WTC11 (cell line): ENCODE measurements around the gene TMEM52B.

Experiments used
- CBFB ChIP-seq: sonication (generic); formaldehyde crosslinking; IDR thresholded peaks from 2 replicates; pipeline ENCODE4 v1.8.1; 2022; ENCODE audit warnings: mild to moderate bottlenecking, low read depth, missing genetic modification reagents
- CREB1 ChIP-seq: sonication (generic); formaldehyde crosslinking; IDR thresholded peaks from 2 replicates; pipeline ENCODE4 v1.8.0; 2023; ENCODE audit warnings: mild to moderate bottlenecking, missing genetic modification reagents
- CREM ChIP-seq: sonication (generic); formaldehyde crosslinking; IDR thresholded peaks from 2 replicates; pipeline ENCODE4 v1.8.1; 2022; ENCODE audit warnings: mild to moderate bottlenecking, missing genetic modification reagents, moderate library complexity
- FOXP1 ChIP-seq: sonication (generic); formaldehyde crosslinking; IDR thresholded peaks from 2 replicates; pipeline ENCODE4 v1.8.0; 2022; ENCODE audit warnings: missing genetic modification reagents, mild to moderate bottlenecking, moderate library complexity, borderline replicate concordance
- JUN ChIP-seq: sonication (generic); formaldehyde crosslinking; IDR thresholded peaks from 2 replicates; pipeline ENCODE4 v1.8.0; 2023; ENCODE audit warnings: mild to moderate bottlenecking, missing genetic modification reagents
- TP53 ChIP-seq: sonication (generic); formaldehyde crosslinking; IDR thresholded peaks from 2 replicates; pipeline ENCODE4 v1.8.1; 2023; ENCODE audit warnings: mild to moderate bottlenecking, missing genetic modification reagents
- ZNF219 ChIP-seq: sonication (generic); formaldehyde crosslinking; IDR thresholded peaks from 2 replicates; pipeline ENCODE4 v1.8.0; 2023; ENCODE audit warnings: missing genetic modification reagents, mild to moderate bottlenecking, borderline replicate concordance
- ZNF416 ChIP-seq: fragments of 250-450 bp; sonication (Bioruptor Pico); IDR thresholded peaks from 2 replicates; pipeline ENCODE4 v1.9.0; 2021; ENCODE audit warnings: mild to moderate bottlenecking, inconsistent platforms
- TF ChIP-seq, protein P1 (sequence below): fragments of 200-600 bp; IDR thresholded peaks from 2 replicates; pipeline ENCODE4 v1.8.0; 2022; ENCODE audit warnings: antibody characterized with exemption
- TF ChIP-seq, protein P2 (sequence below): sonication (generic); formaldehyde crosslinking; IDR thresholded peaks from 2 replicates; pipeline ENCODE4 v1.8.1; 2023; ENCODE audit warnings: mild to moderate bottlenecking, missing genetic modification reagents, borderline replicate concordance
- TF ChIP-seq, protein P3 (sequence below): sonication (generic); formaldehyde crosslinking; IDR thresholded peaks from 2 replicates; pipeline ENCODE4 v1.8.1; 2022; ENCODE audit warnings: missing genetic modification reagents, borderline replicate concordance
- TF ChIP-seq, protein P4 (sequence below): sonication (generic); formaldehyde crosslinking; IDR thresholded peaks from 2 replicates; pipeline ENCODE4 v1.8.1; 2023; ENCODE audit warnings: mild to moderate bottlenecking, missing genetic modification reagents, moderate library complexity
- TF ChIP-seq, protein P5 (sequence below): sonication (generic); formaldehyde crosslinking; IDR thresholded peaks from 2 replicates; pipeline ENCODE4 v1.8.1; 2023; ENCODE audit warnings: mild to moderate bottlenecking, missing genetic modification reagents, moderate library complexity

DNA sequence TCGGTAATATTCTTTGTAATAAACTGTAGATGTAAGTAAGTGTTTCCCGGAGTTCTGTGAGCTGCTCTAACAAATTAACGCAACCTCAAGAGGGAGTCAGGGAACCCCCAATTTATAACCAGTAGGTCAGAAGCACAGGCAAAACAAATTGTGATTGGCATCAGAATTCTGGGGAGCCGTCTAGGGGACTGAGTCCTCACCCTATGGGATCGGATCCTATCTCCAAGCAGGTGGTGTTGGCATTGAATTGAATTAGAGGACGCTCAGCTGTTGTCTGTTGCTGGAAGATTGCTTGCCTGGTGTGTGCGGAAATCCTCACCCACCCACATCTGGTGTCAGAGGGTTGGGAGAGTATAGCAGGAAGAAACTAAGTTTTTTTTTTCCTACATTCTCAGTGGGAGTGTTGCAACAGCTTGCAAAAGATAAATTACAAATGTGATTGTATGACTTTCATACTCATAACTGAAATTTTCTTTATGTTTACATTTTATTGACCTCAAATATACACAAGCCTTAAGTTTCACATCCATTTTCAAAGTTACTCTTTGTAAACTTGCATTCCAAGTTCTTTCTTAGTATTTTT is 5.5 kb downstream of the TMEM52B start:
- TF ChIP-seq FOXP1 (no peak), JUN (no peak), CREM (CRISPR knock-in tag) (no peak), CREB1 (CRISPR knock-in tag) (no peak), CBFB (CRISPR knock-in tag) (no peak), ZNF219 (CRISPR knock-in tag) (no peak), ZNF416 (CRISPR knock-in tag) (no peak), TP53 (CRISPR knock-in tag) (no peak)
- TF ChIP-seq, protein P1, sequence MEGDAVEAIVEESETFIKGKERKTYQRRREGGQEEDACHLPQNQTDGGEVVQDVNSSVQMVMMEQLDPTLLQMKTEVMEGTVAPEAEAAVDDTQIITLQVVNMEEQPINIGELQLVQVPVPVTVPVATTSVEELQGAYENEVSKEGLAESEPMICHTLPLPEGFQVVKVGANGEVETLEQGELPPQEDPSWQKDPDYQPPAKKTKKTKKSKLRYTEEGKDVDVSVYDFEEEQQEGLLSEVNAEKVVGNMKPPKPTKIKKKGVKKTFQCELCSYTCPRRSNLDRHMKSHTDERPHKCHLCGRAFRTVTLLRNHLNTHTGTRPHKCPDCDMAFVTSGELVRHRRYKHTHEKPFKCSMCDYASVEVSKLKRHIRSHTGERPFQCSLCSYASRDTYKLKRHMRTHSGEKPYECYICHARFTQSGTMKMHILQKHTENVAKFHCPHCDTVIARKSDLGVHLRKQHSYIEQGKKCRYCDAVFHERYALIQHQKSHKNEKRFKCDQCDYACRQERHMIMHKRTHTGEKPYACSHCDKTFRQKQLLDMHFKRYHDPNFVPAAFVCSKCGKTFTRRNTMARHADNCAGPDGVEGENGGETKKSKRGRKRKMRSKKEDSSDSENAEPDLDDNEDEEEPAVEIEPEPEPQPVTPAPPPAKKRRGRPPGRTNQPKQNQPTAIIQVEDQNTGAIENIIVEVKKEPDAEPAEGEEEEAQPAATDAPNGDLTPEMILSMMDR, result no peak
- TF ChIP-seq, protein P2, sequence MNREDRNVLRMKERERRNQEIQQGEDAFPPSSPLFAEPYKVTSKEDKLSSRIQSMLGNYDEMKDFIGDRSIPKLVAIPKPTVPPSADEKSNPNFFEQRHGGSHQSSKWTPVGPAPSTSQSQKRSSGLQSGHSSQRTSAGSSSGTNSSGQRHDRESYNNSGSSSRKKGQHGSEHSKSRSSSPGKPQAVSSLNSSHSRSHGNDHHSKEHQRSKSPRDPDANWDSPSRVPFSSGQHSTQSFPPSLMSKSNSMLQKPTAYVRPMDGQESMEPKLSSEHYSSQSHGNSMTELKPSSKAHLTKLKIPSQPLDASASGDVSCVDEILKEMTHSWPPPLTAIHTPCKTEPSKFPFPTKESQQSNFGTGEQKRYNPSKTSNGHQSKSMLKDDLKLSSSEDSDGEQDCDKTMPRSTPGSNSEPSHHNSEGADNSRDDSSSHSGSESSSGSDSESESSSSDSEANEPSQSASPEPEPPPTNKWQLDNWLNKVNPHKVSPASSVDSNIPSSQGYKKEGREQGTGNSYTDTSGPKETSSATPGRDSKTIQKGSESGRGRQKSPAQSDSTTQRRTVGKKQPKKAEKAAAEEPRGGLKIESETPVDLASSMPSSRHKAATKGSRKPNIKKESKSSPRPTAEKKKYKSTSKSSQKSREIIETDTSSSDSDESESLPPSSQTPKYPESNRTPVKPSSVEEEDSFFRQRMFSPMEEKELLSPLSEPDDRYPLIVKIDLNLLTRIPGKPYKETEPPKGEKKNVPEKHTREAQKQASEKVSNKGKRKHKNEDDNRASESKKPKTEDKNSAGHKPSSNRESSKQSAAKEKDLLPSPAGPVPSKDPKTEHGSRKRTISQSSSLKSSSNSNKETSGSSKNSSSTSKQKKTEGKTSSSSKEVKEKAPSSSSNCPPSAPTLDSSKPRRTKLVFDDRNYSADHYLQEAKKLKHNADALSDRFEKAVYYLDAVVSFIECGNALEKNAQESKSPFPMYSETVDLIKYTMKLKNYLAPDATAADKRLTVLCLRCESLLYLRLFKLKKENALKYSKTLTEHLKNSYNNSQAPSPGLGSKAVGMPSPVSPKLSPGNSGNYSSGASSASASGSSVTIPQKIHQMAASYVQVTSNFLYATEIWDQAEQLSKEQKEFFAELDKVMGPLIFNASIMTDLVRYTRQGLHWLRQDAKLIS (CRISPR knock-in tag), result no peak
- TF ChIP-seq, protein P3, sequence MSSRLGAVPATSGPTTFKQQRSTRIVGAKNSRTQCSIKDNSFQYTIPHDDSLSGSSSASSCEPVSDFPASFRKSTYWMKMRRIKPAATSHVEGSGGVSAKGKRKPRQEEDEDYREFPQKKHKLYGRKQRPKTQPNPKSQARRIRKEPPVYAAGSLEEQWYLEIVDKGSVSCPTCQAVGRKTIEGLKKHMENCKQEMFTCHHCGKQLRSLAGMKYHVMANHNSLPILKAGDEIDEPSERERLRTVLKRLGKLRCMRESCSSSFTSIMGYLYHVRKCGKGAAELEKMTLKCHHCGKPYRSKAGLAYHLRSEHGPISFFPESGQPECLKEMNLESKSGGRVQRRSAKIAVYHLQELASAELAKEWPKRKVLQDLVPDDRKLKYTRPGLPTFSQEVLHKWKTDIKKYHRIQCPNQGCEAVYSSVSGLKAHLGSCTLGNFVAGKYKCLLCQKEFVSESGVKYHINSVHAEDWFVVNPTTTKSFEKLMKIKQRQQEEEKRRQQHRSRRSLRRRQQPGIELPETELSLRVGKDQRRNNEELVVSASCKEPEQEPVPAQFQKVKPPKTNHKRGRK, result no peak
- TF ChIP-seq, protein P4, sequence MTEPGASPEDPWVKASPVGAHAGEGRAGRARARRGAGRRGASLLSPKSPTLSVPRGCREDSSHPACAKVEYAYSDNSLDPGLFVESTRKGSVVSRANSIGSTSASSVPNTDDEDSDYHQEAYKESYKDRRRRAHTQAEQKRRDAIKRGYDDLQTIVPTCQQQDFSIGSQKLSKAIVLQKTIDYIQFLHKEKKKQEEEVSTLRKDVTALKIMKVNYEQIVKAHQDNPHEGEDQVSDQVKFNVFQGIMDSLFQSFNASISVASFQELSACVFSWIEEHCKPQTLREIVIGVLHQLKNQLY (CRISPR knock-in tag), result no peak
- TF ChIP-seq, protein P5, sequence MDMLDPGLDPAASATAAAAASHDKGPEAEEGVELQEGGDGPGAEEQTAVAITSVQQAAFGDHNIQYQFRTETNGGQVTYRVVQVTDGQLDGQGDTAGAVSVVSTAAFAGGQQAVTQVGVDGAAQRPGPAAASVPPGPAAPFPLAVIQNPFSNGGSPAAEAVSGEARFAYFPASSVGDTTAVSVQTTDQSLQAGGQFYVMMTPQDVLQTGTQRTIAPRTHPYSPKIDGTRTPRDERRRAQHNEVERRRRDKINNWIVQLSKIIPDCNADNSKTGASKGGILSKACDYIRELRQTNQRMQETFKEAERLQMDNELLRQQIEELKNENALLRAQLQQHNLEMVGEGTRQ (CRISPR knock-in tag), result no peak
